ENCODE data around the gene SLK. TPM values are rescaled to one million over a fixed set of nuclear protein-coding genes. Genes with fewer than 3 reads are reported as not detected.

SLK gene
- total RNA-seq, 1 experiment from 2014 or later: 25.6 TPM

DNA sequence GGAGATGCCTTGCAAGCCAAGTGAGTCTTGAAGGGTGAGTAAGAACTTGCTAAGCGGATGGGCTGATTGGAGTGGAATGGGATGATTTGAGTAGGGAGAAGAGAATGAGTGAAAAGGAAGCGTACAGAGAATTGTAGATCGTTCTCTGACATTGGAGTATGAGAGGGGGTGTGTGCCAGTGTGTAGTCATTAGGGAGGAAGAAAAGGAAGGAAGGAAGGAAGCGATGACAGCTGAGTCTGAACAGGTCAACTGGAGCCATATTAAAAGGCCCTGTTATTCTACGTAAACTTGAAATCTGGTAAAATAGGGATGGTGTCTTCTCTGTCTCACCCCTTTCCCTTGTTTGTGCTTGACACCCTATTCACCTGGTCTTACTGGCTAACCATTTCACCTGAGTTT is 55.1 kb downstream of the SLK start:
- intact Hi-C loops (cut with micrococcal nuclease; ENCODE audit: unreplicated experiment): no loop called here
- no peak for DNase-seq
- TF ChIP-seq, protein P1, sequence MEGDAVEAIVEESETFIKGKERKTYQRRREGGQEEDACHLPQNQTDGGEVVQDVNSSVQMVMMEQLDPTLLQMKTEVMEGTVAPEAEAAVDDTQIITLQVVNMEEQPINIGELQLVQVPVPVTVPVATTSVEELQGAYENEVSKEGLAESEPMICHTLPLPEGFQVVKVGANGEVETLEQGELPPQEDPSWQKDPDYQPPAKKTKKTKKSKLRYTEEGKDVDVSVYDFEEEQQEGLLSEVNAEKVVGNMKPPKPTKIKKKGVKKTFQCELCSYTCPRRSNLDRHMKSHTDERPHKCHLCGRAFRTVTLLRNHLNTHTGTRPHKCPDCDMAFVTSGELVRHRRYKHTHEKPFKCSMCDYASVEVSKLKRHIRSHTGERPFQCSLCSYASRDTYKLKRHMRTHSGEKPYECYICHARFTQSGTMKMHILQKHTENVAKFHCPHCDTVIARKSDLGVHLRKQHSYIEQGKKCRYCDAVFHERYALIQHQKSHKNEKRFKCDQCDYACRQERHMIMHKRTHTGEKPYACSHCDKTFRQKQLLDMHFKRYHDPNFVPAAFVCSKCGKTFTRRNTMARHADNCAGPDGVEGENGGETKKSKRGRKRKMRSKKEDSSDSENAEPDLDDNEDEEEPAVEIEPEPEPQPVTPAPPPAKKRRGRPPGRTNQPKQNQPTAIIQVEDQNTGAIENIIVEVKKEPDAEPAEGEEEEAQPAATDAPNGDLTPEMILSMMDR (IDR thresholded peaks at IDR 0.05; ENCODE audit: unreplicated experiment): no peak
- no TSS peak for BruUV-seq (replicated peaks)
- H3K36me3 Mint-ChIP-seq (ENCODE audit: insufficient read depth, unreplicated experiment): peaks cover 16% of the 10 kb centered on the region
- peaks cover 15% of the 10 kb centered on the region for H3K4me1 Mint-ChIP-seq (ENCODE audit: low read depth, unreplicated experiment)
- H3K27ac Mint-ChIP-seq (ENCODE audit: unreplicated experiment): no peak overlapping the region
- no peaks in the 10 kb centered on the region for H3K9me3 Mint-ChIP-seq (ENCODE audit: low read depth, unreplicated experiment)
- no peak overlapping the region for H3K4me3 Mint-ChIP-seq (ENCODE audit: low read depth, unreplicated experiment)
- no peaks in the 10 kb centered on the region for H3K27me3 Mint-ChIP-seq (ENCODE audit: unreplicated experiment)
- CTCF ChIA-PET: no interaction called here

DNA sequence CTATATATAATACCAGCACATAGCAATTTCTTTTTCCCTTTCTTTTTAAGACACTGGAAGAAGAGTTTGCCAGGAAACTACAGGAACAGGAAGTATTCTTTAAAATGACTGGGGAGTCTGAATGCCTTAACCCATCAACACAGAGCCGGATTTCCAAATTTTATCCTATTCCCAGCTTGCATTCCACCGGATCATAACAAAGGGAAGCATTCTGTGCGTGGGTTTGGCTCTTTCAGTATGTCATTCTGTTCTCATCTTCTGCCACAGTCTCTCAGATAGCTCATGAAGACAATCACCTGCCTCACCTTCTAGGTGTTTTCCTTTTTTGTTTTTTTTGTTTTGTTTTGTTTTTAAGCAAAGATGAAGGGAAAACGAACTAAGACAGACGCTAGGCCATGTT is 58.6 kb downstream of the SLK start:
- Mint-ChIP-seq H3K27ac (ENCODE audit: unreplicated experiment) (no peak overlapping the region), H3K9me3 (ENCODE audit: low read depth, unreplicated experiment) (no peaks in the 10 kb centered on the region), H3K4me3 (ENCODE audit: low read depth, unreplicated experiment) (no peak overlapping the region), H3K27me3 (ENCODE audit: unreplicated experiment) (no peaks in the 10 kb centered on the region), H3K4me1 (ENCODE audit: low read depth, unreplicated experiment) (peaks cover 15% of the 10 kb centered on the region), H3K36me3 (ENCODE audit: insufficient read depth, unreplicated experiment) (peaks cover 10% of the 10 kb centered on the region)
- TF ChIP-seq, protein P1 (IDR thresholded peaks at IDR 0.05; ENCODE audit: unreplicated experiment): no peak
- CTCF ChIA-PET: no interaction called here
- BruUV-seq (replicated peaks): no TSS peak
- DNase-seq: no peak
- intact Hi-C loops (cut with micrococcal nuclease; ENCODE audit: unreplicated experiment): no loop called here

GRCh38 chr10:104026762-104027161 is 59.8 kb downstream of the SLK start:
- Mint-ChIP-seq H3K27me3 (ENCODE audit: unreplicated experiment) (no peaks in the 10 kb centered on the region), H3K27ac (ENCODE audit: unreplicated experiment) (peak overlapping the region; percentile 42), H3K36me3 (ENCODE audit: insufficient read depth, unreplicated experiment) (peaks cover 16% of the 10 kb centered on the region), H3K4me1 (ENCODE audit: low read depth, unreplicated experiment) (peaks cover 15% of the 10 kb centered on the region), H3K4me3 (ENCODE audit: low read depth, unreplicated experiment) (no peak overlapping the region), H3K9me3 (ENCODE audit: low read depth, unreplicated experiment) (no peaks in the 10 kb centered on the region)
- CTCF ChIA-PET: interaction anchor here (0.8 kb wide), 1 partner anchor 136 kb away, joined by 4 read pairs; no protein-coding TSS in a partner anchor
- BruUV-seq (replicated peaks): no TSS peak
- DNase-seq: no peak
- intact Hi-C loops (cut with micrococcal nuclease; ENCODE audit: unreplicated experiment): loop anchor here (2.0 kb wide), 1 partner anchor 138 kb away; no protein-coding TSS in a partner anchor
- TF ChIP-seq, protein P1 (IDR thresholded peaks at IDR 0.05; ENCODE audit: unreplicated experiment): no peak

- H3K27me3 Mint-ChIP-seq (ENCODE audit: unreplicated experiment): no peaks in the 10 kb centered on the region
- CTCF ChIA-PET: interaction anchor here (0.5 kb wide), 1 partner anchor 93 kb away, joined by 3 read pairs; no protein-coding TSS in a partner anchor
- H3K36me3 Mint-ChIP-seq (ENCODE audit: insufficient read depth, unreplicated experiment): peaks cover 23% of the 10 kb centered on the region
- DNase-seq: peak; percentile 19
- H3K4me3 Mint-ChIP-seq (ENCODE audit: low read depth, unreplicated experiment): no peak overlapping the region
- BruUV-seq (replicated peaks): no TSS peak
- no peak overlapping the region for H3K27ac Mint-ChIP-seq (ENCODE audit: unreplicated experiment)
- intact Hi-C loops (cut with micrococcal nuclease; ENCODE audit: unreplicated experiment): no loop called here
- H3K9me3 Mint-ChIP-seq (ENCODE audit: low read depth, unreplicated experiment): no peaks in the 10 kb centered on the region
- TF ChIP-seq, protein P1 (IDR thresholded peaks at IDR 0.05; ENCODE audit: unreplicated experiment): no peak
- peaks cover 15% of the 10 kb centered on the region for H3K4me1 Mint-ChIP-seq (ENCODE audit: low read depth, unreplicated experiment)
These were observed 61.2 kb downstream of the SLK start for GRCh38 chr10:104028146-104028545.
